ENCODE data around the gene SLC24A5. TPM values are rescaled to one million over a fixed set of nuclear protein-coding genes. Genes with fewer than 3 reads are reported as not detected.
A peak's percentile ranks its signal among the peaks of the same experiment; 100 is the strongest.

Gene SLC24A5
- total and polyA plus RNA-seq, 2 of the 4 experiments (the other 2 are of a cell fraction) = not detected

DNA sequence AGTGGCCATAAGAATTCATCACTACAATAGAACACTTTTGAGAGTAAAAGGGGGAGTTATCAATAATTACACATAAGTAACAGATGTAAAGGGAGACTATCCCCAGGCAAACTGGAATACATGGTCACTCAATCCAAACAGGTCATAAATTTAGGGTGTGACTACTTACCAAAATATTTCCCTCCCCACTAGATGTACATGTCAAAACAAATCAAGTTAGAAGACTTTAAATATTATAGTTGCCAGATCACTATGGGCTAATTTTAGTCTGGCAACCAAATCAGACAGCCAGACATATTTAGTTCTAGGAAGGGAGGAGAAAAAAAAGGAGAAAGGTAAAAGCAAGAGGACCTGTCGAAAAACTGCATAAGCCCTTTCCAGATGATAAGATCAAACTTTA is 23.1 kb downstream of the SLC24A5 start:
- Histone ChIP-seq H3K14ac (replicated peaks; ENCODE audit: low read depth, low read length) (no peak overlapping the region), H3K4ac (ENCODE audit: low read depth, low read length) (no peak overlapping the region; the same call in 1 of the 2 replicates), H3K4me3 (ENCODE audit: insufficient read depth, low read depth, low read length) (no peak overlapping the region), H2BK15ac (ENCODE audit: low read depth, low read length) (no peak overlapping the region), H3K9ac (ENCODE audit: low read depth, low read length) (no peak overlapping the region), H3K9me1 (ENCODE audit: insufficient read depth, low read length) (no peaks in the 10 kb centered on the region), H3K27me3 (ENCODE audit: control insufficient read depth, insufficient read depth, low read length) (no peaks in the 10 kb centered on the region), H4K91ac (ENCODE audit: insufficient read depth, low read depth, low read length) (no peak overlapping the region), H3K27ac (ENCODE audit: insufficient read depth, low read length) (no peak overlapping the region), H4K8ac (ENCODE audit: low read depth in 2 of 2, low read length in 2 of 2) (peak overlapping the region in 1 of 2 experiments; percentile 46; a peak in 1 of 4 replicates), H3K79me1 (ENCODE audit: low read depth in 1 of 2, low read length in 2 of 2) (no peaks in the 10 kb centered on the region), H3K4me2 (ENCODE audit: low read depth, low read length) (peak overlapping the region; percentile 71), H4K20me1 (ENCODE audit: insufficient read depth, low read length) (no peaks in the 10 kb centered on the region), H3K4me1 (ENCODE audit: control insufficient read depth, insufficient read depth, low read length) (no peaks in the 10 kb centered on the region; the same call in none of the 2 replicates), H3K9me3 (ENCODE audit: control insufficient read depth, insufficient read depth, low read length) (no peaks in the 10 kb centered on the region), H2BK5ac (ENCODE audit: low read depth, low read length, poor library complexity, severe bottlenecking) (peak overlapping the region; percentile 82), H2AFZ (replicated peaks; ENCODE audit: low read length, poor library complexity) (no peak overlapping the region), H4K5ac (ENCODE audit: low read depth, low read length) (no peak overlapping the region), H2AK5ac (ENCODE audit: low read depth, low read length) (no peak overlapping the region), H2BK120ac (ENCODE audit: low read depth, low read length) (peak overlapping the region; percentile 75; the same call in 1 of the 2 replicates), H3K23ac (ENCODE audit: low read depth, low read length) (no peak overlapping the region), H2AK9ac (replicated peaks; ENCODE audit: low read depth, low read length, poor library complexity) (no peak overlapping the region), H3K36me3 (ENCODE audit: control insufficient read depth, insufficient read depth, low read length) (no peaks in the 10 kb centered on the region), H2BK20ac (ENCODE audit: low read depth, low read length) (no peak overlapping the region), H3K56ac (ENCODE audit: extremely low read depth, insufficient read depth, low read length) (no peak overlapping the region), H3K18ac (ENCODE audit: low read depth, low read length) (no peak overlapping the region)
- BruUV-seq (replicated peaks) = no TSS peak
- DNase-seq = peak; percentile 24
- ChIA-PET CTCF (no interaction called here), POLR2A (ENCODE audit: unreplicated experiment) (no interaction called here)
- whole genome bisulfite sequencing, 2 experiments (ENCODE audit: extremely low coverage in 2 of 2, insufficient read length in 1 of 2) = no CpG with 5 or more reads among the region's 1 CpG
- TF ChIP-seq POLR2A (IDR thresholded peaks at IDR 0.05; ENCODE audit: low read depth, low read length) (no peak), RFX5 (IDR thresholded peaks at IDR 0.05; ENCODE audit: low read depth, low read length) (no peak)
- intact Hi-C loops (cut with micrococcal nuclease) = no loop called here
- in situ Hi-C loops (cut with MboI; ENCODE audit: low sequenced_read_pairs) = no loop called here
- dilution Hi-C loops (cut with HindIII; ENCODE audit: low sequenced_read_pairs, unreplicated experiment) = no loop called here
- ATAC-seq (ENCODE audit: low read depth) = no peak
